ENCODE data around the gene AMACR. TPM values are rescaled to one million over a fixed set of nuclear protein-coding genes. Genes with fewer than 3 reads are reported as not detected.
"Not testable (repeated sequence)": the region's sequence is repeated elsewhere in the genome, so short reads cannot be mapped to it uniquely, and the experiment has no call there.

The AMACR gene
- total RNA-seq, 1 experiment from 2014 or later, result 12.3 TPM

DNA sequence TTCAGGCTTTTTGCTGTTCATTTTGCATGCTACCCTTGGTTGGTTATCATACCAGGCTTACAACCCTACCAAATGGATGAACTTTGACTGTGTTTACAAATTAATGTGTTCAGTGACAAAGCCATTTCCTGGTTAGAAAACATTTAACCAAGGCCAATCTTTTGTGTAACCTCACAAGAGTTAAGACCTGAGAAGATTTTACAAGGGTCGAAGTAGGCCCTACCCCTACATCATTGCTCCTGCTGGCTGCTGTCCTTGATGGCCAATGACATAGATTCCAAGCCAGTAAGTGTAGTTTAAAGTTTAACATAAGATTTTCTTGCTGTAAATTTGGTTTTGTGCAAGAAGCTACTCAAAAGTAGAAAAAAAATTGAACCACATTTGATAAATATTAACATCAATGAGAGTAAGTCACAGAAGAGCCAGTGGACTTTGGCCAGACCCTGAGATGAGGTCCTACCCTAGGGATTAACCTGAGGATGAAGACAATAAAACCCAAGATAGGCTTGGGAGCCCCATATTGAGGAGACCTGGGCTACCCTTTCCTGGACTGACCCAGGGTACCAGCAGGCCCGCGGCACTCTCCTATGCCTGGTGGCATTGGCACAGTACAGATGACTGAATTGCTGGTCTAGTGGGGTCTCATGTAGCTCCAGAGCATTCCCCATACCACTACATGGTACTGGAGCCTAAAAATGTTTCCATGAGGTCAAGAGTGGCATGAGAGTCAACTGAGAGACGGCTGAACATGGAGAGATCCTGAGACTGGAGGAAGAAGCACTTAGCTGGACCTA is 26.9 kb upstream of the AMACR start:
- H4K20me1 ChIP-seq (ENCODE audit: low read length), result no peaks in the 10 kb centered on the region
- no peak overlapping the region for H3K27ac ChIP-seq (ENCODE audit: low read length)
- TF ChIP-seq EZH2phosphoT487 (IDR thresholded peaks at IDR 0.05; ENCODE audit: borderline replicate concordance, low read length) (no peak), EZH2 (IDR thresholded peaks at IDR 0.05; ENCODE audit: low read length, unreplicated experiment) (no peak)
- TF ChIP-seq, protein P1, sequence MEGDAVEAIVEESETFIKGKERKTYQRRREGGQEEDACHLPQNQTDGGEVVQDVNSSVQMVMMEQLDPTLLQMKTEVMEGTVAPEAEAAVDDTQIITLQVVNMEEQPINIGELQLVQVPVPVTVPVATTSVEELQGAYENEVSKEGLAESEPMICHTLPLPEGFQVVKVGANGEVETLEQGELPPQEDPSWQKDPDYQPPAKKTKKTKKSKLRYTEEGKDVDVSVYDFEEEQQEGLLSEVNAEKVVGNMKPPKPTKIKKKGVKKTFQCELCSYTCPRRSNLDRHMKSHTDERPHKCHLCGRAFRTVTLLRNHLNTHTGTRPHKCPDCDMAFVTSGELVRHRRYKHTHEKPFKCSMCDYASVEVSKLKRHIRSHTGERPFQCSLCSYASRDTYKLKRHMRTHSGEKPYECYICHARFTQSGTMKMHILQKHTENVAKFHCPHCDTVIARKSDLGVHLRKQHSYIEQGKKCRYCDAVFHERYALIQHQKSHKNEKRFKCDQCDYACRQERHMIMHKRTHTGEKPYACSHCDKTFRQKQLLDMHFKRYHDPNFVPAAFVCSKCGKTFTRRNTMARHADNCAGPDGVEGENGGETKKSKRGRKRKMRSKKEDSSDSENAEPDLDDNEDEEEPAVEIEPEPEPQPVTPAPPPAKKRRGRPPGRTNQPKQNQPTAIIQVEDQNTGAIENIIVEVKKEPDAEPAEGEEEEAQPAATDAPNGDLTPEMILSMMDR (conservative IDR thresholded peaks at IDR 0.05; ENCODE audit: low read depth, low read length), result no peak
- intact Hi-C loops (cut with micrococcal nuclease), result no loop called here
- H3K27me3 ChIP-seq (ENCODE audit: low read length), result no peaks in the 10 kb centered on the region
- no peak overlapping the region for H3K4me3 ChIP-seq (ENCODE audit: low read length)
- no peaks in the 10 kb centered on the region for H3K79me2 ChIP-seq (ENCODE audit: low read length)
- H3K4me2 ChIP-seq (ENCODE audit: low read length), result no peak overlapping the region
- H3F3A ChIP-seq (ENCODE audit: low read length, unreplicated experiment), result no peaks in the 10 kb centered on the region
- no peaks in the 10 kb centered on the region for H3K9me3 ChIP-seq (ENCODE audit: low read length)
- H3K4me1 ChIP-seq (ENCODE audit: insufficient read depth, low read length), result no peaks in the 10 kb centered on the region
- no peak overlapping the region for H2AFZ ChIP-seq (ENCODE audit: low read length)
- no peak overlapping the region for H3K9ac ChIP-seq (ENCODE audit: low read length)
- no peaks in the 10 kb centered on the region for H3K9me2 ChIP-seq (replicated peaks; ENCODE audit: low read length)
- CTCF ChIA-PET, result no interaction called here
- ATAC-seq (no peak), DNase-seq (no peak)
- BruUV-seq (replicated peaks), result no TSS peak
- POLR2A ChIA-PET (ENCODE audit: unreplicated experiment), result no interaction called here
- H3K36me3 ChIP-seq (ENCODE audit: low read depth, low read length), result no peaks in the 10 kb centered on the region

DNA sequence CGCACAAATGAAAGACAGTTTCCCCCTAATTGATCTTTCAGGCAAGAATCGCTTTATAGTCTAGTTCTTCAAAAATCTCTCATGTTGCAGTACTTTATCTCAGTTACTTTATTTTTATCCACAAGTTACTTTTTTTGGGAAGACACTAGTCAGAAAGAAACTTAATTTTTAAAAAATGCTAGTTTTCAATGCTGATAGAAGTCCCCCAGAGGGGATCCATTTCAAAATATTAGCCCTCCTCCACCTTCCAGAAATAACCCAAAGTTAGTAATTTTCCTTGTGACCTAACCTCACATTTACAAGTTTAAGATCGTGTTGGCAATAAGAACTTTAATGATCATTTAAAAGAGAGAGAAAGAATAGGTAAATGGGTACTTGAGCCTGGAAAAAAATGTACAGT is 24.1 kb upstream of the AMACR start:
- ChIA-PET POLR2A (ENCODE audit: unreplicated experiment) (no interaction called here), CTCF (no interaction called here)
- Histone ChIP-seq H2AFZ (ENCODE audit: low read length) (no peak overlapping the region), H4K20me1 (ENCODE audit: low read length) (no peaks in the 10 kb centered on the region), H3K9ac (ENCODE audit: low read length) (no peak overlapping the region), H3K27ac (ENCODE audit: low read length) (no peak overlapping the region), H3K27me3 (ENCODE audit: low read length) (no peaks in the 10 kb centered on the region), H3K36me3 (ENCODE audit: low read depth, low read length) (no peaks in the 10 kb centered on the region), H3K9me3 (ENCODE audit: low read length) (no peaks in the 10 kb centered on the region), H3K4me2 (ENCODE audit: low read length) (no peak overlapping the region), H3F3A (ENCODE audit: low read length, unreplicated experiment) (no peaks in the 10 kb centered on the region), H3K4me1 (ENCODE audit: insufficient read depth, low read length) (no peaks in the 10 kb centered on the region), H3K79me2 (ENCODE audit: low read length) (no peaks in the 10 kb centered on the region), H3K9me2 (replicated peaks; ENCODE audit: low read length) (no peaks in the 10 kb centered on the region), H3K4me3 (ENCODE audit: low read length) (no peak overlapping the region)
- intact Hi-C loops (cut with micrococcal nuclease), result no loop called here
- no peak for DNase-seq
- TF ChIP-seq EZH2phosphoT487 (IDR thresholded peaks at IDR 0.05; ENCODE audit: borderline replicate concordance, low read length), result no peak
- TF ChIP-seq, protein P1 (conservative IDR thresholded peaks at IDR 0.05; ENCODE audit: low read depth, low read length), result no peak
- TF ChIP-seq EZH2 (IDR thresholded peaks at IDR 0.05; ENCODE audit: low read length, unreplicated experiment), result no peak
- ATAC-seq, result no peak
- BruUV-seq (replicated peaks), result no TSS peak

DNA sequence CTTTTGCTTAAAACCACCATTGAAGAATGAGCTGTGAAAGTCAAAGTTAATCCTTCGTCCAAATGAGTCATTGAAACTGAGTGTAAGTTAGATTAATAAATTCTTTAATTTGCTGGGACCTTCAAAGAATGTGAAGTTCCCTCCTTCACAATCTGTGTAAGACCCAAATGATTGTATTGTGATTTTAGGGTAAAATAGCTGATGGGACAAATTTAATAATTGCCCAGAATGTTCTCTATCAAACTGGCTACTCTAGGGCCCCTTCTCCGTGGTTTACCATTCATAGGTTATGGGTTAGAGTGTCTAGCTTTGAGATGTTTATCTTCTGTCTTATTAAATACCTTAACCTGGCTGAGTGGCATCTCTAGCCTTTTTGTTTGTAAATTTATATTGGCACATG is 23.3 kb upstream of the AMACR start:
- no peak overlapping the region for H2AFZ ChIP-seq (ENCODE audit: low read length)
- TF ChIP-seq, protein P1 (conservative IDR thresholded peaks at IDR 0.05; ENCODE audit: low read depth, low read length), result no peak
- TF ChIP-seq EZH2phosphoT487 (IDR thresholded peaks at IDR 0.05; ENCODE audit: borderline replicate concordance, low read length), result no peak
- no peak for TF ChIP-seq EZH2 (IDR thresholded peaks at IDR 0.05; ENCODE audit: low read length, unreplicated experiment)
- no peaks in the 10 kb centered on the region for H3K9me2 ChIP-seq (replicated peaks; ENCODE audit: low read length)
- BruUV-seq (replicated peaks), result no TSS peak
- no peaks in the 10 kb centered on the region for H3K4me1 ChIP-seq (ENCODE audit: insufficient read depth, low read length)
- no peak overlapping the region for H3K27ac ChIP-seq (ENCODE audit: low read length)
- H3K27me3 ChIP-seq (ENCODE audit: low read length), result no peaks in the 10 kb centered on the region
- H3K4me2 ChIP-seq (ENCODE audit: low read length), result no peak overlapping the region
- no peaks in the 10 kb centered on the region for H3K36me3 ChIP-seq (ENCODE audit: low read depth, low read length)
- ChIA-PET CTCF (no interaction called here), POLR2A (ENCODE audit: unreplicated experiment) (no interaction called here)
- ATAC-seq (no peak), DNase-seq (no peak)
- no peaks in the 10 kb centered on the region for H4K20me1 ChIP-seq (ENCODE audit: low read length)
- no peaks in the 10 kb centered on the region for H3K9me3 ChIP-seq (ENCODE audit: low read length)
- H3K4me3 ChIP-seq (ENCODE audit: low read length), result no peak overlapping the region
- no peaks in the 10 kb centered on the region for H3F3A ChIP-seq (ENCODE audit: low read length, unreplicated experiment)
- H3K9ac ChIP-seq (ENCODE audit: low read length), result no peak overlapping the region
- intact Hi-C loops (cut with micrococcal nuclease), result no loop called here
- no peaks in the 10 kb centered on the region for H3K79me2 ChIP-seq (ENCODE audit: low read length)

DNA sequence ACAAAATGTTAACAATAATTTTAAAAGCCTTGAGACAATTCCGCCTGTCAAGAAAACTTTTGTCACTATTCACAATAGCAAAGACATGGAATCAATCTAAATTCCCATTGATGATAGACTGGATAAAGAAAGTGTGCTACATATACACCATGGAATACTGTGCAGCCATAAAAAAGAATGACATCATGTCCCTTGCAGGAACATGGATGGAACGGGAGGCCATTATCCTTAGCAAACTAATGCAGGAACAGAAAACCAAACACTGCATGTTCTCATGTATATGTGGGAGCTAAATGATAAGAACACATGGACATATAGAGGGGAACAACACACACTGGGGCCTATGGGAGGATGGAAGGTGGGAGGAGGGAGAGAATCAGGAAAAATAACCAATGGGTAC is 22.7 kb upstream of the AMACR start:
- H3K9ac ChIP-seq (ENCODE audit: low read length); CTCF ChIA-PET; H3K4me2 ChIP-seq (ENCODE audit: low read length); BruUV-seq (replicated peaks); H3K27ac ChIP-seq (ENCODE audit: low read length); ATAC-seq; intact Hi-C loops (cut with micrococcal nuclease); H3K36me3 ChIP-seq (ENCODE audit: low read depth, low read length); H3K9me3 ChIP-seq (ENCODE audit: low read length); H3K4me1 ChIP-seq (ENCODE audit: insufficient read depth, low read length); H2AFZ ChIP-seq (ENCODE audit: low read length); DNase-seq; H4K20me1 ChIP-seq (ENCODE audit: low read length); H3K27me3 ChIP-seq (ENCODE audit: low read length); H3K9me2 ChIP-seq (replicated peaks; ENCODE audit: low read length); H3K4me3 ChIP-seq (ENCODE audit: low read length); POLR2A ChIA-PET (ENCODE audit: unreplicated experiment); H3F3A ChIP-seq (ENCODE audit: low read length, unreplicated experiment); H3K79me2 ChIP-seq (ENCODE audit: low read length): not testable (repeated sequence)

Data from PC-3 (cell line).